K562 (cell line): ENCODE measurements around the gene SND1. TPM values are rescaled to one million over a fixed set of nuclear protein-coding genes. Genes with fewer than 3 reads are reported as not detected.

Experiments
- ATAC-seq: fragments of 200-7000 bp; cut with Tn5 transposase; 3 replicates; pipeline ENCODE4 v1.9.1; 2020; ENCODE audit warnings: moderate library complexity
- BruUV-seq: library from RNA; stranded (reverse); fragments of 400-500 nt; replicated peaks from 2 replicates; lab custom pipeline; 2021; lab: Mats Ljungman, UMichigan
- CTCF ChIA-PET: fragments of 300-600 bp; formaldehyde crosslinking; extraction: SDS; loops from one replicate; lab custom pipeline; 2021; ENCODE audit warnings: low intra/inter-chr PET ratio; lab: Yijun Ruan, JAX
- POLR2A ChIA-PET: fragments of 300-600, 350-650 bp; sonication (Branson Sonifier 250); formaldehyde crosslinking; extraction: SDS; loops from one replicate; lab custom pipeline; 2021; ENCODE audit warnings: antibody characterized with exemption, inconsistent platforms; lab: Yijun Ruan, JAX
- DNase-seq, 4 experiments: peaks; one replicate each; pipeline versions ENCODE4 v3.0.0 to v3.0.0-alpha.2; 2011 to 2018; ENCODE audit warnings: low spot score in 3 of 4, mixed read lengths in 3 of 4; ENCODE audit errors: extremely low read depth in 1 of 4
- FAIRE-seq: peaks from 2 replicates; lab custom pipeline; 2011; peaks lifted over from hg19 to GRCh38; lab: Jason Lieb, UNC
- H2AFZ ChIP-seq: 2 replicates; pipeline ENCODE4 v1.6.0; 2011; ENCODE audit warnings: low read depth, low read length, control low read depth, inconsistent platforms
- H3K27ac ChIP-seq: fragments of 200-600 bp; 3 replicates; pipeline ENCODE4 v1.8.0; 2011; ENCODE audit warnings: low read depth, mild to moderate bottlenecking, control low read depth, inconsistent platforms, low read length, moderate library complexity, mixed read lengths; ENCODE audit errors: extremely low read depth
- H3K27me3 ChIP-seq, 2 experiments: fragments of 300-600 bp in 1 of 2; 2 replicates in 1 of 2; 3 replicates in 1 of 2; pipeline versions ENCODE4 v1.6.0 to v1.8.0; 2011; ENCODE audit warnings: inconsistent platforms in 2 of 2, low read length in 2 of 2, mild to moderate bottlenecking in 1 of 2, mixed read lengths in 1 of 2, moderate library complexity in 1 of 2; ENCODE audit not compliant: control insufficient read depth in 2 of 2, insufficient read depth in 2 of 2
- H3K36me3 ChIP-seq: fragments of 300-600 bp; 3 replicates; pipeline ENCODE4 v1.8.0; 2011; ENCODE audit warnings: mild to moderate bottlenecking, low read length, inconsistent platforms; ENCODE audit not compliant: control insufficient read depth, insufficient read depth
- H3K4me1 ChIP-seq, 2 experiments: fragments of 200-600 bp in 1 of 2; replicated peaks in 1 of 2; 2 replicates in 1 of 2; 3 replicates in 1 of 2; pipeline versions ENCODE4 v1.5.1 to v1.8.0; 2011; ENCODE audit warnings: inconsistent platforms in 2 of 2, low read length in 2 of 2, mild to moderate bottlenecking in 1 of 2, mixed read lengths in 1 of 2, moderate library complexity in 1 of 2; ENCODE audit not compliant: control insufficient read depth in 2 of 2, insufficient read depth in 2 of 2
- H3K4me2 ChIP-seq: 2 replicates; pipeline ENCODE4 v1.6.1; 2011; ENCODE audit warnings: low read length, control low read depth, inconsistent platforms, mixed read lengths; ENCODE audit not compliant: insufficient read depth
- H3K4me3 ChIP-seq: fragments of 200-600 bp; sonication (generic), shearing (Covaris generic); 2 replicates; pipeline ENCODE4 v1.5.1; 2016; ENCODE audit warnings: control low read depth, inconsistent platforms
- H3K79me2 ChIP-seq: fragments of 200-600 bp; 3 replicates; pipeline ENCODE4 v1.8.0; 2011; ENCODE audit warnings: low read length, inconsistent platforms; ENCODE audit not compliant: control insufficient read depth, insufficient read depth
- H3K9ac ChIP-seq, 2 experiments: 2 replicates each; pipeline versions ENCODE4 v1.6.0 to v1.6.1; 2011; ENCODE audit warnings: low read depth in 2 of 2, low read length in 2 of 2, control low read depth in 1 of 2, inconsistent platforms in 1 of 2, mild to moderate bottlenecking in 1 of 2, mixed read lengths in 1 of 2; ENCODE audit not compliant: insufficient read depth in 1 of 2
- H3K9me1 ChIP-seq: one replicate; pipeline ENCODE4 v1.6.0; 2011; ENCODE audit warnings: inconsistent platforms, mild to moderate bottlenecking, low read length, moderate library complexity; ENCODE audit not compliant: control insufficient read depth, insufficient read depth
- H3K9me3 ChIP-seq: replicated peaks from 2 replicates; pipeline ENCODE4 v1.5.1; 2011; ENCODE audit warnings: low read depth, low read length, inconsistent platforms; ENCODE audit not compliant: control insufficient read depth, insufficient read depth
- H4K20me1 ChIP-seq: replicated peaks from 2 replicates; pipeline ENCODE4 v1.6.1; 2011; ENCODE audit warnings: low read length, inconsistent platforms, mixed read lengths; ENCODE audit not compliant: control insufficient read depth, insufficient read depth
- CEBPB ChIP-seq: fragments of 450-650 bp; IDR thresholded peaks from 2 replicates; pipeline ENCODE4 v1.6.1; 2016; ENCODE audit warnings: missing genetic modification characterization, missing compliant biosample characterization
- CEBPG ChIP-seq, 3 experiments: fragments of 200-800 bp in 1 of 3; sonication (Bioruptor generic) in 1 of 3; sonication (generic) in 1 of 3; formaldehyde crosslinking in 1 of 3; IDR thresholded peaks in 2 of 3; conservative IDR thresholded peaks in 1 of 3; 2 replicates each; pipeline versions ENCODE4 v1.6.1 to v1.8.0; 2016 to 2022; ENCODE audit warnings: missing compliant biosample characterization in 2 of 3, missing genetic modification characterization in 2 of 3, mild to moderate bottlenecking in 1 of 3, missing genetic modification reagents in 1 of 3
- DPF2 ChIP-seq: fragments of 450-650 bp; IDR thresholded peaks from 2 replicates; pipeline ENCODE4 v1.6.1; 2016
- EP300 ChIP-seq: IDR thresholded peaks from 2 replicates; pipeline ENCODE4 v1.6.1; 2012; ENCODE audit warnings: low read length, improper control_type of control experiment
- FOXK2 ChIP-seq, 2 experiments: fragments of 450-650 bp; IDR thresholded peaks in 1 of 2; conservative IDR thresholded peaks in 1 of 2; 2 replicates each; pipeline ENCODE4 v1.6.1; 2016; ENCODE audit warnings: low read depth in 2 of 2, mild to moderate bottlenecking in 1 of 2
- HMBOX1 ChIP-seq: sonication (generic); IDR thresholded peaks from 2 replicates; pipeline ENCODE4 v1.6.1; 2016
- MAZ ChIP-seq, 2 experiments: fragments of 450-650 bp in 1 of 2; sonication (generic) in 1 of 2; formaldehyde crosslinking; IDR thresholded peaks in 1 of 2; conservative IDR thresholded peaks in 1 of 2; 2 replicates each; pipeline versions ENCODE4 v1.4.0 to v1.5.0; 2020; ENCODE audit warnings: mild to moderate bottlenecking in 1 of 2, missing genetic modification reagents in 1 of 2
- MTA1 ChIP-seq: fragments of 450-650 bp; IDR thresholded peaks from 2 replicates; pipeline ENCODE4 v1.6.1; 2017; ENCODE audit warnings: borderline replicate concordance
- MXD1 ChIP-seq: fragments of 250-450 bp; sonication (Bioruptor Pico); IDR thresholded peaks from 2 replicates; pipeline ENCODE4 v1.8.0; 2021; ENCODE audit warnings: borderline replicate concordance, mild to moderate bottlenecking, moderate library complexity; ENCODE audit not compliant: poor library complexity, severe bottlenecking
- RBM34 ChIP-seq: fragments of 200-400 bp; formaldehyde crosslinking; IDR thresholded peaks from 2 replicates; pipeline ENCODE4 v1.6.1; 2018; ENCODE audit warnings: low read length, borderline replicate concordance; ENCODE audit not compliant: insufficient read depth
- SMARCA5 ChIP-seq: fragments of 450-650 bp; IDR thresholded peaks from 2 replicates; pipeline ENCODE4 v1.6.1; 2016
- SMARCB1 ChIP-seq: IDR thresholded peaks from 2 replicates; pipeline ENCODE4 v1.6.1; 2011; ENCODE audit warnings: improper control_type of control experiment, low read depth; ENCODE audit not compliant: insufficient read length
- SMARCE1 ChIP-seq: fragments of 450-650 bp; IDR thresholded peaks from 2 replicates; pipeline ENCODE4 v1.7.1; 2016; ENCODE audit warnings: mild to moderate bottlenecking
- ZBTB2 ChIP-seq: fragments of 450-650 bp; IDR thresholded peaks from 2 replicates; pipeline ENCODE4 v1.6.1; 2016; ENCODE audit warnings: antibody characterized with exemption
- WGBS: fragments of 100-300 bp; shearing (Covaris generic); methylation state at CpG from one replicate; pipeline ENCODE4 v1.1.6; 2016; ENCODE audit warnings: low coverage, mixed read lengths; ENCODE audit not compliant: insufficient coverage; ENCODE audit errors: missing lambda C conversion rate; 5-methylcytosine and 5-hydroxymethylcytosine counted together
- in situ Hi-C: fragments of 300-500 bp; cut with MboI; formaldehyde crosslinking; loops from 4 replicates; pipeline ENCODE4 v1.15.0; 2018; ENCODE audit warnings: inconsistent platforms, mixed read lengths
- intact Hi-C: fragments of 100-400 bp; cut with micrococcal nuclease; formaldehyde crosslinking; loops from 2 replicates; pipeline ENCODE4 v1.14.2; 2022
- polyA plus RNA-seq, 8 experiments: library from polyadenylated mRNA; depleted of rRNA in 4 of 8; stranded (reverse) in 5 of 8; unstranded in 3 of 8; fragments of >200 nt; fragmentation: Nextera tagmentation in 2 of 8; fragmentation: Illumina TruSeq in 1 of 8; extraction: Ambion mirVana in 2 of 8; extraction: Trizol in 1 of 8; gene quantifications; 2 replicates each; pipeline versions ENCODE4 v1.2.1 to v1.2.3, GENCODE V29; 2011 to 2014; ENCODE audit warnings: inconsistent platforms in 1 of 8, missing spikeins in 1 of 8
- total RNA-seq, 7 experiments: library from RNA; depleted of rRNA in 6 of 7; stranded (reverse); fragments of >200 nt in 6 of 7; fragmentation: Illumina TruSeq in 2 of 7; extraction: Trizol in 2 of 7; gene quantifications; 2 replicates each; pipeline versions ENCODE4 v1.2.1 to v1.2.3, GENCODE V29; 2011 to 2021; ENCODE audit warnings: low replicate concordance in 1 of 7
- TF ChIP-seq, protein P1 (sequence below): IDR thresholded peaks from 2 replicates; pipeline ENCODE4 v1.6.1; 2012; ENCODE audit warnings: low read depth, low read length, improper control_type of control experiment, borderline replicate concordance

SND1 gene
- total and polyA plus RNA-seq, 9 of the 15 experiments (the other 6 are each of a cell fraction or from before 2014, with no cell fraction given) = 46.5 to 307 (median 191) TPM

- ChIA-PET POLR2A (interaction anchor here (0.6 to 1.6 kb wide), 6 partner anchors 9 to 27 kb away, joined by 3 to 6 read pairs (median 3); no protein-coding TSS in a partner anchor), CTCF (no interaction called here)
- Histone ChIP-seq H3K9me1 (peaks cover 9% of the 10 kb centered on the region), H3K4me1 (peaks cover 29 to 59% of the 10 kb centered on the region in 2 experiments), H3K27me3 (no peaks in the 10 kb centered on the region), H3K4me3 (no peak overlapping the region), H3K4me2 (no peak overlapping the region; the same call in 1 of the 2 replicates), H3K9me3 (no peaks in the 10 kb centered on the region), H2AFZ (no peak overlapping the region), H3K27ac (peak overlapping the region; percentile 37), H3K36me3 (peaks cover 52% of the 10 kb centered on the region), H3K79me2 (peaks cover 39% of the 10 kb centered on the region), H4K20me1 (peaks cover 4% of the 10 kb centered on the region; the same call in 1 of the 2 replicates), H3K9ac (no peak overlapping the region)
- in situ Hi-C loops = no loop called here
- BruUV-seq = no TSS peak
- intact Hi-C loops = no loop called here
- FAIRE-seq = no peak
- peak; percentile 43 for ATAC-seq
- 21% methylated on average over 3 of the region's 3 CpGs for WGBS
- DNase-seq = peak in 1 of 4 experiments; percentile 39
- 0 out of 2 replicates have a peak, but pooled peaks have one; percentile 6 for TF ChIP-seq ZBTB2
- no peak for TF ChIP-seq MXD1
- 0 out of 4 replicates have a peak, but pooled peaks of 1 of the 2 experiments have one; percentile 14 for TF ChIP-seq MAZ (CRISPR knock-in tag; conservative IDR thresholded peaks at IDR 0.05 in 1 of 2, IDR thresholded peaks at IDR 0.05 in 1 of 2)
- peak; percentile 78 for TF ChIP-seq CEBPB (tag)
- TF ChIP-seq SMARCE1 = peak; percentile 10; the same call in 1 of the 2 replicates
- peak; percentile 40 for TF ChIP-seq SMARCB1
- 0 out of 2 replicates have a peak, but pooled peaks have one; percentile 12 for TF ChIP-seq MTA1
- TF ChIP-seq CEBPG (CRISPR knock-in tag; IDR thresholded peaks at IDR 0.05) = no peak
- peak in 1 of 2 experiments; percentile 36; a peak in 3 of 4 replicates for TF ChIP-seq CEBPG (tag; conservative IDR thresholded peaks at IDR 0.05 in 1 of 2, IDR thresholded peaks at IDR 0.05 in 1 of 2)
- TF ChIP-seq EP300 = no peak
- 0 out of 2 replicates have a peak, but pooled peaks have one; percentile 47 for TF ChIP-seq DPF2
- peak; percentile 44 for TF ChIP-seq HMBOX1
- TF ChIP-seq, protein P1, sequence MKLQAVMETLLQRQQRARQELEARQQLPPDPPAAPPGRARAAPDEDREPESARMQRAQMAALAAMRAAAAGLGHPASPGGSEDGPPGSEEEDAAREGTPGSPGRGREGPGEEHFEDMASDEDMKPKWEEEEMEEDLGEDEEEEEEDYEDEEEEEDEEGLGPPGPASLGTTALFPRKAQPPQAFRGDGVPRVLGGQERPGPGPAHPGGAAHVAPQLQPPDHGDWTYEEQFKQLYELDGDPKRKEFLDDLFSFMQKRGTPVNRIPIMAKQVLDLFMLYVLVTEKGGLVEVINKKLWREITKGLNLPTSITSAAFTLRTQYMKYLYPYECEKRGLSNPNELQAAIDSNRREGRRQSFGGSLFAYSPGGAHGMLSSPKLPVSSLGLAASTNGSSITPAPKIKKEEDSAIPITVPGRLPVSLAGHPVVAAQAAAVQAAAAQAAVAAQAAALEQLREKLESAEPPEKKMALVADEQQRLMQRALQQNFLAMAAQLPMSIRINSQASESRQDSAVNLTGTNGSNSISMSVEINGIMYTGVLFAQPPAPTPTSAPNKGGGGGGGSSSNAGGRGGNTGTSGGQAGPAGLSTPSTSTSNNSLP = 0 out of 2 replicates have a peak, but pooled peaks have one; percentile 8
- TF ChIP-seq RBM34 = no peak
- no peak for TF ChIP-seq FOXK2 (conservative IDR thresholded peaks at IDR 0.05 in 1 of 2, IDR thresholded peaks at IDR 0.05 in 1 of 2; ENCODE audit: low read depth in 2 of 2)
- TF ChIP-seq SMARCA5 = 0 out of 2 replicates have a peak, but pooled peaks have one; percentile 11
Observed at GRCh38 chr7:127886248-127886647, 234.3 kb downstream of the SND1 start.
